Hepatocyte (in vitro differentiated cells): Measurements from ENCODE around the gene ZFYVE9. TPM values are rescaled to one million over a fixed set of nuclear protein-coding genes. Genes with fewer than 3 reads are reported as not detected.
"Not testable (repeated sequence)": the region's sequence is repeated elsewhere in the genome, so short reads cannot be mapped to it uniquely, and the experiment has no call there.

Experiments
- DNase-seq: peaks from one replicate; pipeline ENCODE4 v3.0.0-alpha.2; 2016; ENCODE audit warnings: low spot score
- H2AFZ ChIP-seq: fragments of 200-600 bp; sonication (generic); 2 replicates; pipeline ENCODE4 v1.6.0; 2016; ENCODE audit warnings: antibody characterized with exemption, mild to moderate bottlenecking
- H3K27ac ChIP-seq: fragments of 200-600 bp; sonication (generic); 2 replicates; pipeline ENCODE4 v1.5.1; 2016; ENCODE audit warnings: mild to moderate bottlenecking
- H3K27me3 ChIP-seq: fragments of 200-600 bp; sonication (generic); 2 replicates; pipeline ENCODE4 v1.6.1; 2016
- H3K36me3 ChIP-seq: fragments of 200-600 bp; sonication (generic); replicated peaks from 2 replicates; pipeline ENCODE4 v1.5.1; 2016; ENCODE audit warnings: low read depth; ENCODE audit not compliant: insufficient read depth
- H3K4me1 ChIP-seq: fragments of 200-600 bp; sonication (generic); 2 replicates; pipeline ENCODE4 v1.5.1; 2016; ENCODE audit warnings: mild to moderate bottlenecking, moderate library complexity; ENCODE audit not compliant: insufficient read depth
- H3K4me2 ChIP-seq: fragments of 200-600 bp; sonication (generic); 2 replicates; pipeline ENCODE4 v1.6.0; 2016
- H3K4me3 ChIP-seq: fragments of 200-600 bp; sonication (generic); 2 replicates; pipeline ENCODE4 v1.5.1; 2016; ENCODE audit warnings: mild to moderate bottlenecking
- H3K79me2 ChIP-seq: fragments of 200-600 bp; sonication (generic); 2 replicates; pipeline ENCODE4 v1.6.0; 2017; ENCODE audit warnings: mild to moderate bottlenecking
- H3K9me2 ChIP-seq: fragments of 200-600 bp; sonication (generic); replicated peaks from 2 replicates; pipeline ENCODE4 v1.6.0; 2017; ENCODE audit warnings: mild to moderate bottlenecking; ENCODE audit not compliant: insufficient read depth
- H3K9me3 ChIP-seq: fragments of 200-600 bp; sonication (generic); 2 replicates; pipeline ENCODE4 v1.5.1; 2016; ENCODE audit warnings: low read depth, mild to moderate bottlenecking
- H4K20me1 ChIP-seq: fragments of 200-600 bp; sonication (generic); 2 replicates; pipeline ENCODE4 v1.6.0; 2016; ENCODE audit warnings: mild to moderate bottlenecking; ENCODE audit not compliant: insufficient read depth, poor library complexity, severe bottlenecking
- EZH2 ChIP-seq: fragments of 200-600 bp; sonication (generic); IDR thresholded peaks from 2 replicates; pipeline ENCODE4 v1.6.1; 2016; ENCODE audit warnings: antibody characterized with exemption, mild to moderate bottlenecking, borderline replicate concordance
- EZH2phosphoT487 ChIP-seq: fragments of 200-600 bp; sonication (generic); IDR thresholded peaks from one replicate; pipeline ENCODE4 v1.6.1; 2018; ENCODE audit warnings: antibody characterized with exemption, mild to moderate bottlenecking, low read depth, moderate library complexity; ENCODE audit not compliant: unreplicated experiment, severe bottlenecking
- WGBS: methylation state at CpG from one replicate; pipeline ENCODE4 v1.1.6; 2016; ENCODE audit warnings: low lambda C conversion rate; ENCODE audit errors: missing lambda C conversion rate; 5-methylcytosine and 5-hydroxymethylcytosine counted together
- polyA plus RNA-seq: library from polyadenylated mRNA; unstranded; fragments of >200 nt; fragmentation: Nextera tagmentation; extraction: Ambion mirVana; gene quantifications from 2 replicates; pipeline ENCODE4 v1.2.1, GENCODE V29; 2016
- total RNA-seq: library from RNA; depleted of rRNA; stranded (reverse); fragments of >200 nt; gene quantifications from 2 replicates; pipeline ENCODE4 v1.2.3, GENCODE V29; 2014
- TF ChIP-seq, protein P1 (sequence below): fragments of 200-600 bp; sonication (generic); IDR thresholded peaks from 2 replicates; pipeline ENCODE4 v1.5.1; 2016; ENCODE audit warnings: antibody characterized with exemption, mild to moderate bottlenecking; ENCODE audit not compliant: poor library complexity

ZFYVE9 gene
- total and polyA plus RNA-seq, 2 experiments from 2014 or later, result 4.6 to 29.0 TPM

DNA sequence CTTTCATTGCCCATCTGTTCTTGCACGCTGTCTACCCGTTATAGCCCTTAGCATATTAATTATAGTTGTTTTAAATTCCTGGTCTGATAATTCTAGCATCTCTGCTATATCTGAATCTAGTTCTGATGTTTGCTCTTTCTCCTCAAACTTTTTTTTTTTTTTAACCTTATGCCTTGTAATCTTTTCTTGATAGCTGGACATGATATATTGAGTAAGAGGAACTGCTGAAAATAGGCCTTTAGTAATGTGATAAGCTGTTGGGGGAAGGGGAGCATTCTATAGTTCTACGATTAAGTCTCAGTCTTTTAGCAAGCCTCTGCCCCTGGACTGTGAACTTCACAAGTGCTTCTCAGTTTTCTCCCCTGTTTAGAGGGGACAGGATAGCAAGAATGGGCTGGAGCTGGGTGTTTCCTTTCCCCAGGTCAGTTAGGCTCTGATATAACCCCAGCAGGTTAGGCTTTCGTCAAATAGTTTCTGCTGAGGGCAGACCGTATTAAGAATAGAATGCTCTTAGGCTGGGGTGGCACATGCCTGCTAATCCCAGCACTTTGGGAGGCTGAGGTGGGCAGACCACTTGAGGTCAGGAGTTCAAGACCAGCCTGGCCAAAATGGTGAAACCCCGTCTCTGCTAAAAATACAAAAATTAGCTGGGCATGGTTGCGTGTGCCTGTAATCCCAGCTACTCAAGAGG is 62.2 kb downstream of the ZFYVE9 start:
- no peaks in the 10 kb centered on the region for H3K36me3 ChIP-seq
- no peaks in the 10 kb centered on the region for H3K9me2 ChIP-seq
- H3K79me2 ChIP-seq, result peaks cover 53% of the 10 kb centered on the region
- H3K27me3 ChIP-seq, result no peaks in the 10 kb centered on the region
- WGBS, result 82% methylated on average over 7 of the region's 7 CpGs
- no peak overlapping the region for H3K27ac ChIP-seq
- H3K4me3 ChIP-seq, result no peak overlapping the region
- H3K4me1 ChIP-seq, result no peaks in the 10 kb centered on the region
- no peak overlapping the region for H3K4me2 ChIP-seq
- H3K9me3 ChIP-seq, result peaks cover 8% of the 10 kb centered on the region
- no peaks in the 10 kb centered on the region for H4K20me1 ChIP-seq
- DNase-seq, result no peak
- no peak overlapping the region for H2AFZ ChIP-seq
- TF ChIP-seq EZH2phosphoT487, result no peak
- no peak for TF ChIP-seq EZH2

DNA sequence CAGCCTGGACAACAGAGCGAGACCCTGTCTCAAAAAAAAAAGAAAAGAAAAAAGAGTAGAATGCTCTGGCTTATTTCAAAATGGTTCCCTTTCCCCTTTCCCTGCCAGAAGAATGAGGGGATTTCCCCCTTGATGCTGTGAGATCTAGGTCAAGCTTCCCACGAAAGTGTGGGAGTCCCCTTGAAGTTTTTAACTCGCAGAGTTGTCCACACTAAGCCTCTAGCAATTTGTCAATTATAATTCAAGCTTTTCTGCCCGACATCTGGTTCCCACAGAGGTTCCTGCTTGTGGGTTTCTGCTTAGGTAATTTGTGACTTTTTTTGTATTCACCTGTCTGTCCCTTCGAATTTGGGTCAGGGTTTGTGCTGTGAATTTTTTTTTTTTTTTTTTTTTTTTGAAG is 62.8 kb downstream of the ZFYVE9 start:
- Histone ChIP-seq H3K4me2 (no peak overlapping the region), H3K4me1 (no peaks in the 10 kb centered on the region), H3K9me3 (peaks cover 8% of the 10 kb centered on the region), H3K9me2 (no peaks in the 10 kb centered on the region), H3K27me3 (no peaks in the 10 kb centered on the region), H3K79me2 (peaks cover 59% of the 10 kb centered on the region), H3K36me3 (no peaks in the 10 kb centered on the region), H4K20me1 (no peaks in the 10 kb centered on the region), H3K4me3 (no peak overlapping the region), H3K27ac (no peak overlapping the region), H2AFZ (no peak overlapping the region)
- no peak for DNase-seq
- TF ChIP-seq EZH2phosphoT487 (no peak), EZH2 (no peak)
- TF ChIP-seq, protein P1, sequence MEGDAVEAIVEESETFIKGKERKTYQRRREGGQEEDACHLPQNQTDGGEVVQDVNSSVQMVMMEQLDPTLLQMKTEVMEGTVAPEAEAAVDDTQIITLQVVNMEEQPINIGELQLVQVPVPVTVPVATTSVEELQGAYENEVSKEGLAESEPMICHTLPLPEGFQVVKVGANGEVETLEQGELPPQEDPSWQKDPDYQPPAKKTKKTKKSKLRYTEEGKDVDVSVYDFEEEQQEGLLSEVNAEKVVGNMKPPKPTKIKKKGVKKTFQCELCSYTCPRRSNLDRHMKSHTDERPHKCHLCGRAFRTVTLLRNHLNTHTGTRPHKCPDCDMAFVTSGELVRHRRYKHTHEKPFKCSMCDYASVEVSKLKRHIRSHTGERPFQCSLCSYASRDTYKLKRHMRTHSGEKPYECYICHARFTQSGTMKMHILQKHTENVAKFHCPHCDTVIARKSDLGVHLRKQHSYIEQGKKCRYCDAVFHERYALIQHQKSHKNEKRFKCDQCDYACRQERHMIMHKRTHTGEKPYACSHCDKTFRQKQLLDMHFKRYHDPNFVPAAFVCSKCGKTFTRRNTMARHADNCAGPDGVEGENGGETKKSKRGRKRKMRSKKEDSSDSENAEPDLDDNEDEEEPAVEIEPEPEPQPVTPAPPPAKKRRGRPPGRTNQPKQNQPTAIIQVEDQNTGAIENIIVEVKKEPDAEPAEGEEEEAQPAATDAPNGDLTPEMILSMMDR, result no peak
- WGBS, result 87% methylated on average over 5 of the region's 5 CpGs

DNA sequence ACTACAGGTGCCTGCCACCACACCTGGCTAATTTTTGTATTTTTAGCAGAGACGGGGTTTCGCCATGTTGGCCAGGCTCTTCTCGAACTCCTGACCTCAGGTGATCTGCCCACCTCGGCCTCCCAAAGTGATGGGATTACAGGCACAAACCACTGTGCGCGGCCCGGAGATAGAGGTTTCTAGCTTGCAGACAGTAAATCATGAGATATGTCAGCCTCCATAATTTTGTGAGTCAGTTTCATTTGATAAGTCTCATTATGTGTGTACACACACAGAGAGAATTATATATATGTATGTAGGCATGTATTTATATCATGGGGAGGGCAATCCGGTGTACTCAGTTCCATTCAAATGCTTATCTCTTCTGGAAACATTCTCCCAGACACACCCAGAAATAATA is 64.8 kb downstream of the ZFYVE9 start:
- H3K4me1 ChIP-seq, H3K27me3 ChIP-seq, H4K20me1 ChIP-seq, H3K4me3 ChIP-seq, H3K27ac ChIP-seq, H3K9me2 ChIP-seq, H3K4me2 ChIP-seq, H3K36me3 ChIP-seq, H3K9me3 ChIP-seq, DNase-seq, H2AFZ ChIP-seq: not testable (repeated sequence)
- 97% methylated on average over 8 of the region's 8 CpGs for WGBS
- peaks cover 54% of the 10 kb centered on the region for H3K79me2 ChIP-seq

DNA sequence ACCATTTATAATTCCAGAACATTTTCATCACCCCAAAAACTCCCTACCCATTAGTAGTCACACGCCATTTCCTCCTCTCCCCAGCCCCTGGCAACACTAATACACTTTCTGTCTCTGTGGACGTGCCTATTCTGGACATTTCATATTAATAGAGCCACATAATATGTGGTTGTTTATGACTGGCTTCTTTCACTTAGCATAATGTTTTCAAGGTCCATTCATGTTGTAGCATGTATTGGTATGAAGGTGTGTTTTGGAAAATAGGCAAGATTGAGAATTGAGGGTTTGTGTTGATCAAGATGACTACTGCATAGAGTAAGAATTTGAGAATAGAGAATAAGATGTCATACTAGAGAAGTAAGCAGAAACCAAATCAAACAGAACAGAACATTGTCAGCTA is 67.5 kb downstream of the ZFYVE9 start:
- TF ChIP-seq EZH2phosphoT487 (no peak), EZH2 (no peak)
- TF ChIP-seq, protein P1, result no peak
- Histone ChIP-seq H3K79me2 (peaks cover 63% of the 10 kb centered on the region), H3K4me3 (no peak overlapping the region), H3K27me3 (no peaks in the 10 kb centered on the region), H3K36me3 (no peaks in the 10 kb centered on the region), H2AFZ (no peak overlapping the region), H3K9me3 (no peaks in the 10 kb centered on the region), H3K27ac (no peak overlapping the region), H4K20me1 (peaks cover 5% of the 10 kb centered on the region), H3K4me1 (no peaks in the 10 kb centered on the region), H3K9me2 (no peaks in the 10 kb centered on the region), H3K4me2 (no peak overlapping the region)
- WGBS, result 98% methylated on average over 2 of the region's 2 CpGs
- no peak for DNase-seq
